OCI-LY1 (cell line): ENCODE results near the gene GPM6B.

ENCODE experiments used
- CTCF ChIP-seq: fragments of 200-600 bp; sonication (generic), shearing (Covaris generic); IDR thresholded peaks from 2 replicates; pipeline ENCODE4 v1.5.1; 2017; ENCODE audit warnings: mild to moderate bottlenecking, antibody characterized with exemption, low read length, moderate library complexity, mixed read lengths
- EZH2 ChIP-seq: fragments of 200-600 bp; sonication (generic), shearing (Covaris generic); IDR thresholded peaks from 2 replicates; pipeline ENCODE4 v1.8.0; 2017; ENCODE audit warnings: borderline replicate concordance, mixed run types, mild to moderate bottlenecking, antibody characterized with exemption, low read length, moderate library complexity, mixed read lengths

- TF ChIP-seq CTCF (no peak), EZH2 (no peak)
Measured at GRCh38 chrX:13793897-13794296, 23.0 kb downstream of the GPM6B start.
